Neural cell (in vitro differentiated cells): Measurements from ENCODE around the gene CALCR.

ENCODE experiments used
- EP300 ChIP-seq: fragments of 450-650 bp; conservative IDR thresholded peaks from 2 replicates; pipeline ENCODE4 v1.6.1; 2014; ENCODE audit warnings: antibody characterized with exemption, mild to moderate bottlenecking, moderate library complexity; ENCODE audit not compliant: poor library complexity, severe bottlenecking
- EZH2 ChIP-seq: fragments of 200-600, 300-800 bp; shearing (Covaris generic), sonication (generic); IDR thresholded peaks from 2 replicates; pipeline ENCODE4 v1.6.1; 2014; ENCODE audit warnings: antibody characterized with exemption, low read length, borderline replicate concordance, mild to moderate bottlenecking; ENCODE audit not compliant: insufficient read depth, poor library complexity, severe bottlenecking
- POLR2AphosphoS5 ChIP-seq: IDR thresholded peaks from 2 replicates; pipeline ENCODE4 v1.6.1; 2012
- SMC3 ChIP-seq: fragments of 450-650 bp; conservative IDR thresholded peaks from 2 replicates; pipeline ENCODE4 v1.6.1; 2014; ENCODE audit warnings: antibody characterized with exemption, mild to moderate bottlenecking, moderate library complexity; ENCODE audit not compliant: poor library complexity
- TF ChIP-seq, protein P1 (sequence below): fragments of 450-650 bp; IDR thresholded peaks from 2 replicates; pipeline ENCODE4 v1.5.1; 2014; ENCODE audit warnings: antibody characterized with exemption, mild to moderate bottlenecking, moderate library complexity; ENCODE audit not compliant: poor library complexity, severe bottlenecking

DNA sequence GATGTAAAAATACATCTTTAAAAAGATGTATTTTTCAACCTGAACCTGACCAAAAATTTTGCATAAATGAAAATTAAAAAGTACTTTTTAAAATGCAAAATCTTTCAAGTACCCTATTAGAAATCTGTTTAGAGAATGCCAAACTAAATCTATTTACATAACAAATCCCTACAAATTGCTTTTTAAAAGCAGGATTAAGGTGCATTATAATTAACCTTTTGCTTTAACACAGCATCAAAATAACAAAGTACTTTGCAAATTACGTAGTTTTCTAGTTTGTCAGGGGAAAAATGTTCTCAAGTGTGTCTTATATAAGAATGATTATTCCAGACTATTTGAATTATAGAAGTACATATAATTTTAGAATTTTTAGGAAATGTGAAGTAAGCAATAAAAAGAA is 181.5 kb downstream of the CALCR start:
- no peak for TF ChIP-seq EP300
- TF ChIP-seq SMC3: no peak
- TF ChIP-seq, protein P1, sequence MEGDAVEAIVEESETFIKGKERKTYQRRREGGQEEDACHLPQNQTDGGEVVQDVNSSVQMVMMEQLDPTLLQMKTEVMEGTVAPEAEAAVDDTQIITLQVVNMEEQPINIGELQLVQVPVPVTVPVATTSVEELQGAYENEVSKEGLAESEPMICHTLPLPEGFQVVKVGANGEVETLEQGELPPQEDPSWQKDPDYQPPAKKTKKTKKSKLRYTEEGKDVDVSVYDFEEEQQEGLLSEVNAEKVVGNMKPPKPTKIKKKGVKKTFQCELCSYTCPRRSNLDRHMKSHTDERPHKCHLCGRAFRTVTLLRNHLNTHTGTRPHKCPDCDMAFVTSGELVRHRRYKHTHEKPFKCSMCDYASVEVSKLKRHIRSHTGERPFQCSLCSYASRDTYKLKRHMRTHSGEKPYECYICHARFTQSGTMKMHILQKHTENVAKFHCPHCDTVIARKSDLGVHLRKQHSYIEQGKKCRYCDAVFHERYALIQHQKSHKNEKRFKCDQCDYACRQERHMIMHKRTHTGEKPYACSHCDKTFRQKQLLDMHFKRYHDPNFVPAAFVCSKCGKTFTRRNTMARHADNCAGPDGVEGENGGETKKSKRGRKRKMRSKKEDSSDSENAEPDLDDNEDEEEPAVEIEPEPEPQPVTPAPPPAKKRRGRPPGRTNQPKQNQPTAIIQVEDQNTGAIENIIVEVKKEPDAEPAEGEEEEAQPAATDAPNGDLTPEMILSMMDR: no peak
- no peak for TF ChIP-seq POLR2AphosphoS5
- TF ChIP-seq EZH2: no peak
